GM12878 (cell line): ENCODE data around the gene PSMA7.

Experiments
- CEBPB ChIP-seq, 2 experiments: fragments of 150-350 bp in 1 of 2; IDR thresholded peaks; 2 replicates each; pipeline ENCODE4 v1.6.1; 2012 to 2014; ENCODE audit warnings: low read depth in 2 of 2, low read length in 2 of 2, borderline replicate concordance in 1 of 2, inconsistent platforms in 1 of 2
- CHD1 ChIP-seq: IDR thresholded peaks from 2 replicates; pipeline ENCODE4 v1.6.1; 2012; ENCODE audit warnings: low read depth, low read length, improper control_type of control experiment
- CREB1 ChIP-seq: IDR thresholded peaks from 2 replicates; pipeline ENCODE4 v1.6.1; 2012; ENCODE audit warnings: low read depth, mild to moderate bottlenecking, inconsistent platforms
- CTCF ChIP-seq, 3 experiments: IDR thresholded peaks in 2 of 3; conservative IDR thresholded peaks in 1 of 3; 2 replicates each; pipeline ENCODE4 v1.5.1; 2011; ENCODE audit warnings: low read depth in 3 of 3, low read length in 3 of 3, mild to moderate bottlenecking in 3 of 3, control low read depth in 2 of 3, moderate library complexity in 2 of 3, inconsistent platforms in 1 of 3, mixed read lengths in 1 of 3; ENCODE audit not compliant: control insufficient read depth in 2 of 3, insufficient read depth in 1 of 3; ENCODE audit errors: extremely low read depth in 1 of 3
- HDAC6 ChIP-seq: fragments of 200-600 bp; sonication (generic); IDR thresholded peaks from one replicate; pipeline ENCODE4 v1.8.0; 2017; ENCODE audit warnings: antibody characterized with exemption; ENCODE audit not compliant: unreplicated experiment
- PAX8 ChIP-seq: fragments of 450-650 bp; IDR thresholded peaks from 2 replicates; pipeline ENCODE4 v1.6.1; 2017; ENCODE audit warnings: mild to moderate bottlenecking, moderate library complexity
- PBX3 ChIP-seq: IDR thresholded peaks from 2 replicates; pipeline ENCODE4 v1.6.1; 2011; ENCODE audit warnings: mild to moderate bottlenecking, low read depth, low read length, moderate library complexity; ENCODE audit not compliant: insufficient replicate concordance
- POLR2A ChIP-seq: IDR thresholded peaks from 2 replicates; pipeline ENCODE4 v1.6.1; 2011; ENCODE audit warnings: low read depth, mild to moderate bottlenecking, low read length
- SP1 ChIP-seq: IDR thresholded peaks from one replicate; pipeline ENCODE4 v1.6.1; 2011; ENCODE audit warnings: low read depth, low read length
- YY1 ChIP-seq: IDR thresholded peaks from 2 replicates; pipeline ENCODE4 v1.6.1; 2011; ENCODE audit warnings: low read depth, mild to moderate bottlenecking, low read length
- ZBTB40 ChIP-seq: fragments of 450-650 bp; IDR thresholded peaks from 2 replicates; pipeline ENCODE4 v1.6.1; 2016; ENCODE audit warnings: mild to moderate bottlenecking, moderate library complexity, borderline replicate concordance
- ZNF24 ChIP-seq: fragments of 450-650 bp; IDR thresholded peaks from 2 replicates; pipeline ENCODE4 v1.6.1; 2017; ENCODE audit warnings: antibody characterized with exemption, mild to moderate bottlenecking

GRCh38 chr20:62150310-62150575, 7.0 kb upstream of the PSMA7 start:
- TF ChIP-seq HDAC6 (no peak), CREB1 (no peak), ZBTB40 (no peak), PBX3 (no peak), ZNF24 (no peak), CHD1 (no peak), CTCF (IDR thresholded peaks at IDR 0.05 in 2 of 3, conservative IDR thresholded peaks at IDR 0.05 in 1 of 3; ENCODE audit: control insufficient read depth in 2 of 3, extremely low read depth in 1 of 3, insufficient read depth in 1 of 3, low read depth in 3 of 3, low read length in 3 of 3) (no peak), SP1 (no peak), CEBPB (IDR thresholded peaks at IDR 0.05; ENCODE audit: borderline replicate concordance in 1 of 2, low read depth in 2 of 2, low read length in 2 of 2) (no peak), PAX8 (no peak), YY1 (no peak), POLR2A (no peak)
